Activated CD4-positive, alpha-beta T cell treated with anti-CD3 and anti-CD28 coated beads, Interleukin-2, amount 10 ng/mL, durations not matched to agents 7 days and 5 days (primary cell): ENCODE measurements around the gene CDH4. TPM values are rescaled to one million over a fixed set of nuclear protein-coding genes. Genes with fewer than 3 reads are reported as not detected.

Source experiments
- CTCF ChIA-PET: fragments of 350-600 bp; sonication (Branson Sonifier 250); formaldehyde crosslinking; loops from one replicate; lab custom pipeline; 2021; ENCODE audit warnings: antibody characterized with exemption; lab: Charles Lee
- POLR2A ChIA-PET: fragments of 350-600 bp; sonication (Branson Sonifier 250); formaldehyde crosslinking; loops from one replicate; lab custom pipeline; 2021; ENCODE audit warnings: antibody characterized with exemption; lab: Charles Lee
- DNase-seq: peaks from one replicate; pipeline ENCODE4 v3.0.0-alpha.2; 2020
- H3K27ac Mint-ChIP-seq: one replicate; pipeline ENCODE4 v1.8.0; 2021; ENCODE audit warnings: mild to moderate bottlenecking, moderate library complexity, mixed read lengths
- H3K27me3 Mint-ChIP-seq: one replicate; pipeline ENCODE4 v1.8.0; 2021; ENCODE audit warnings: mixed read lengths
- H3K36me3 Mint-ChIP-seq: one replicate; pipeline ENCODE4 v1.8.0; 2021; ENCODE audit warnings: low read depth, mixed read lengths
- H3K4me1 Mint-ChIP-seq: one replicate; pipeline ENCODE4 v1.8.0; 2021; ENCODE audit warnings: mixed read lengths
- H3K4me3 Mint-ChIP-seq: one replicate; pipeline ENCODE4 v1.8.0; 2021; ENCODE audit warnings: mild to moderate bottlenecking, moderate library complexity, mixed read lengths
- H3K9me3 Mint-ChIP-seq: one replicate; pipeline ENCODE4 v1.8.0; 2021; ENCODE audit warnings: mixed read lengths
- total RNA-seq, 2 experiments: library from RNA; stranded (reverse); gene quantifications; one replicate each; pipeline ENCODE4 v1.2.3, GENCODE V29; 2021

The CDH4 gene
- total RNA-seq, 2 experiments from 2014 or later = not detected

DNA sequence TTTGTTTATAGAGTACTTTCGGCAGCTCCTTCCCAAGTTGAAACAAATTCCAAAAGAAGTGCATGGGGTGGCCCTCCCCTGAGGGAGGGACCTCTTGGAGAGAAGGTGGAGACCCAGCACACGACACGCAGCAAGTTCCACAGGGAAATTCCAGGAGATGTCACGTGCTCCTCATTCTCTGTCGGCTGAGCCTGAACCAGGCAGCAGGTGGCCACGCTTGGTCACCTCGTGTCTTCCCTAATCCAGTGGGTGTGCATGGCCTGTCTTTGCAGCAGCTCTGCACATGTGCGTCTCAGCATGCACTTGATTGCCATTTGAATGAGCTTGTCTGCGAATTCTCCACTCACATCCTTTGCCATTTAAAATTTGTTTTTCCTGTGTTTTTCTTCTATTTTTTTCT is 357.4 kb downstream of the CDH4 start:
- Mint-ChIP-seq H3K27ac (no peak overlapping the region), H3K36me3 (no peaks in the 10 kb centered on the region), H3K4me1 (no peaks in the 10 kb centered on the region), H3K9me3 (peaks cover 23% of the 10 kb centered on the region), H3K4me3 (no peak overlapping the region), H3K27me3 (no peaks in the 10 kb centered on the region)
- no peak for DNase-seq
- ChIA-PET CTCF (no interaction called here), POLR2A (no interaction called here)

- Mint-ChIP-seq H3K4me3 (no peak overlapping the region), H3K27me3 (no peaks in the 10 kb centered on the region), H3K9me3 (peaks cover 15% of the 10 kb centered on the region), H3K36me3 (no peaks in the 10 kb centered on the region), H3K27ac (no peak overlapping the region), H3K4me1 (no peaks in the 10 kb centered on the region)
- DNase-seq = no peak
- POLR2A ChIA-PET = no interaction called here
- CTCF ChIA-PET = no interaction called here
These were observed 359.5 kb downstream of the CDH4 start for GRCh38 chr20:61611401-61612180.

- CTCF ChIA-PET = no interaction called here
These were observed 362.1 kb downstream of the CDH4 start for GRCh38 chr20:61613917-61614705.

DNA sequence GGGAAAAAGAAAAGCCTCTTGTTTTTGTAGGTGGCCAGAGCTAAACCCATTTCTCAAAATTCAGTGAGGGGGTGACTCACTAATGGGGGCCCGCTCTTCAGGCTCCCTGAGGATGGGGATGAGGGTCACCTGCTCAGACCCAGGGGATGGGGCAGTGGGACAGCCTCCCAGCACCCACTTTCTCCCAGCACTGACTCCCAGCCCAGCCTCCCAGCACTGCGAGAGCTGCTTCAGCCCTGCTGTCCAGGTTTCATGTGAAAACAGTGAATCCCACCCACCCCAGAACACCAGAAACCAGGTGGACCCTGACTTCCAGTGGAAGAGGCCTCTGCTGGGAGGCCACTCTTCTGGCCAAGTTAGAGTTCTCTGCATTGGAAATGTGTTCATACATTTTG is 362.6 kb downstream of the CDH4 start:
- POLR2A ChIA-PET = no interaction called here

More at GRCh38 chr20:61613917-61614705, 362.1 kb downstream of the CDH4 start:
- DNase-seq = no peak
- POLR2A ChIA-PET = interaction anchor here (0.5 kb wide), 1 partner anchor 156 kb away, joined by 4 read pairs; no protein-coding TSS in a partner anchor
- Mint-ChIP-seq H3K4me3 (no peak overlapping the region), H3K9me3 (peaks cover 14% of the 10 kb centered on the region), H3K4me1 (no peaks in the 10 kb centered on the region), H3K36me3 (no peaks in the 10 kb centered on the region), H3K27ac (no peak overlapping the region), H3K27me3 (no peaks in the 10 kb centered on the region)

DNA sequence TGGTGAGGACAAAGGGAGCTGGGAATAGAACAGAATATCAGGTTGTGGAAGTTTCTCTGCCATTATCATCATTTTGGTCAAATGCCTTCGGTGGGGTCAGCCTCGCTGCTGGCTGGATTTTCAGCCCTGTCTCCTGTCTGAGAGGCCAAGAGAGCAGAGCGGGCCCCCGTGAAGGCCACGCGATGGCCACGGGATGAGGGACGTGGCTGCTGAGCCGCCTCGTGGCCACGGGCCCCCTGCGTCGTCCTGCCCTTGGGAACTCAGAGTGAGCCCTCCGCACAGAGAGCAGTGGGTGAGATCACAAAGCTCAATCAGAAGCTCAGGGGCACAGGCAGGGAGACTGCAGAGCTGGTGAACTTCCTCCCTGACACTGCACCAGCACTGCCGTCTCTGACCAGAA is 363.7 kb downstream of the CDH4 start:
- Mint-ChIP-seq H3K27ac (no peak overlapping the region), H3K9me3 (peaks cover 10% of the 10 kb centered on the region), H3K27me3 (no peaks in the 10 kb centered on the region), H3K36me3 (no peaks in the 10 kb centered on the region), H3K4me3 (no peak overlapping the region), H3K4me1 (no peaks in the 10 kb centered on the region)
- ChIA-PET POLR2A (no interaction called here), CTCF (no interaction called here)
- no peak for DNase-seq

More for the DNA sequence above, 362.6 kb downstream of the CDH4 start:
- no peaks in the 10 kb centered on the region for H3K4me1 Mint-ChIP-seq
- H3K27ac Mint-ChIP-seq = no peak overlapping the region
- DNase-seq = no peak
- no peaks in the 10 kb centered on the region for H3K27me3 Mint-ChIP-seq
- CTCF ChIA-PET = no interaction called here
- no peaks in the 10 kb centered on the region for H3K36me3 Mint-ChIP-seq
- H3K4me3 Mint-ChIP-seq = no peak overlapping the region
- peaks cover 12% of the 10 kb centered on the region for H3K9me3 Mint-ChIP-seq

DNA sequence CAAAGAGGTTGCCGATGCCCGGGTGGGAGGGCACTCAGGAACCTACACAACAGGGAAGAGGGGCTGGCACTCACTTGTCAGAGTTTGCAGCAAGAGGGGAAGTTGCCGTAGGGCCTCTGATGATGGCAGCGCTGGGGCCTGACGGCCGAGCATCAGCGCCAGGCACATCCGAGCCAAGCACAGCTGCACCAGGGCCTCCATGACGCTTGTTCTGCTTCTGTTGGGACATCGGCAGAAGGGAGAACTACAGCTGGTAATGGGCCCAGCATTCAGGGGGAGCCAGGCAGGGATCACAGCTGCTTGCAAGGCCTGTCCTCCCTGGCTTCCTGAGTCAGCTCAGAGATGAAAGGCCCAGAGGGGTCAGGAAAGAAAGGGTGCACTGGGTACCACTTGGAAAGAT is 367.7 kb downstream of the CDH4 start:
- POLR2A ChIA-PET = no interaction called here
- no peaks in the 10 kb centered on the region for H3K36me3 Mint-ChIP-seq

GRCh38 chr20:61620174-61620573 is 368.1 kb downstream of the CDH4 start:
- no peaks in the 10 kb centered on the region for H3K36me3 Mint-ChIP-seq
- H3K27me3 Mint-ChIP-seq = no peaks in the 10 kb centered on the region
- no peak overlapping the region for H3K4me3 Mint-ChIP-seq
- H3K27ac Mint-ChIP-seq = no peak overlapping the region
- DNase-seq = no peak
- ChIA-PET CTCF (no interaction called here), POLR2A (no interaction called here)
- peaks cover 4% of the 10 kb centered on the region for H3K9me3 Mint-ChIP-seq
- no peaks in the 10 kb centered on the region for H3K4me1 Mint-ChIP-seq

More for the DNA sequence above, 367.7 kb downstream of the CDH4 start:
- Mint-ChIP-seq H3K27ac (no peak overlapping the region), H3K27me3 (no peaks in the 10 kb centered on the region), H3K9me3 (peaks cover 4% of the 10 kb centered on the region), H3K4me1 (no peaks in the 10 kb centered on the region), H3K4me3 (no peak overlapping the region)
- no peak for DNase-seq
- CTCF ChIA-PET = no interaction called here

DNA sequence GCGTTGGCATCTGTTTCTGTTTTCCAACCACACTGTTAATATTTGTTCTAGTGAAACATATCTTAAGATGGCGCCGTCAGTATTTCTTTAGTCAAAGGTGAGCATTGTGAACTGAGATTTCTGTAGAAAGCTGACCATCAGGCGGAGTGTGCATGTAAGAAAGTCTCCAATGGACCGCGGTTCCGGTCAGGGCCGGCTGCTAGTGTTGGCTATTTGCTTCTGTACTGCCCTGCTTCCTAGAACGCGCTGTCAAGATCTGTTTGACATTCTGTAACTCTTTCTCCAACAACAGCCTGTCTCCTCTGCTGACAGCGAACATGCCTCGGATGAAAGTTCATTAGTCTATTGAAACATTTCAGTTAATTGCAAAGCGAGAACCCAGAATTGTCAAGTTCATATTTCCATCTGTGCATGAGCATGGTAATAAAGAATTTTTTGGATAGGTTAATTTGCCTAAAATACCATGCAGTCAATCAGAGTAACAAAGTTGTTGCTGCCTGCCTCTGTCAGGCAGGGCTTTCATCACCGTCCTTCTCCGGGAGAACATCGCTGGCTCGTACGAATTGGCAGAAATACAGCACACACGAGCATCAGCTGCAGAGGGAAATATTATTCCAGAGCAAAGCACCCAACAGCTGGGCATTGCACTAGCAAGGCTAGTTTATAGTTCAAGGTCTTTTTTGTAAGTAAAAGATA is 369.1 kb downstream of the CDH4 start:
- peaks cover 4% of the 10 kb centered on the region for H3K9me3 Mint-ChIP-seq

GRCh38 chr20:61621852-61622251 is 369.8 kb downstream of the CDH4 start:
- H3K9me3 Mint-ChIP-seq = peaks cover 4% of the 10 kb centered on the region
- CTCF ChIA-PET = no interaction called here
- H3K4me3 Mint-ChIP-seq = no peak overlapping the region
- DNase-seq = no peak
- H3K36me3 Mint-ChIP-seq = no peaks in the 10 kb centered on the region
- H3K4me1 Mint-ChIP-seq = no peaks in the 10 kb centered on the region
- H3K27me3 Mint-ChIP-seq = no peaks in the 10 kb centered on the region
- POLR2A ChIA-PET = no interaction called here
- H3K27ac Mint-ChIP-seq = no peak overlapping the region

More for the DNA sequence above, 369.1 kb downstream of the CDH4 start:
- no peaks in the 10 kb centered on the region for H3K27me3 Mint-ChIP-seq
- H3K4me3 Mint-ChIP-seq = no peak overlapping the region
- H3K4me1 Mint-ChIP-seq = no peaks in the 10 kb centered on the region
- POLR2A ChIA-PET = no interaction called here
- DNase-seq = no peak
- no peak overlapping the region for H3K27ac Mint-ChIP-seq
- no peaks in the 10 kb centered on the region for H3K36me3 Mint-ChIP-seq
- CTCF ChIA-PET = no interaction called here

GRCh38 chr20:61623451-61623850 is 371.4 kb downstream of the CDH4 start:
- POLR2A ChIA-PET = no interaction called here
- CTCF ChIA-PET = no interaction called here
- Mint-ChIP-seq H3K4me3 (no peak overlapping the region), H3K36me3 (no peaks in the 10 kb centered on the region), H3K4me1 (no peaks in the 10 kb centered on the region), H3K27me3 (no peaks in the 10 kb centered on the region), H3K9me3 (no peaks in the 10 kb centered on the region), H3K27ac (no peak overlapping the region)
- no peak for DNase-seq

- H3K36me3 Mint-ChIP-seq = no peaks in the 10 kb centered on the region
- H3K9me3 Mint-ChIP-seq = no peaks in the 10 kb centered on the region
- H3K4me3 Mint-ChIP-seq = no peak overlapping the region
- no peak for DNase-seq
- no peaks in the 10 kb centered on the region for H3K27me3 Mint-ChIP-seq
- ChIA-PET POLR2A (no interaction called here), CTCF (no interaction called here)
- no peak overlapping the region for H3K27ac Mint-ChIP-seq
- H3K4me1 Mint-ChIP-seq = no peaks in the 10 kb centered on the region
These were observed 373.2 kb downstream of the CDH4 start for GRCh38 chr20:61625246-61625645.

GRCh38 chr20:61626412-61626811 is 374.4 kb downstream of the CDH4 start:
- H3K9me3 Mint-ChIP-seq = no peaks in the 10 kb centered on the region
- H3K4me3 Mint-ChIP-seq = no peak overlapping the region
- H3K27me3 Mint-ChIP-seq = no peaks in the 10 kb centered on the region
- no peak for DNase-seq
- ChIA-PET CTCF (no interaction called here), POLR2A (no interaction called here)
- H3K27ac Mint-ChIP-seq = no peak overlapping the region
- H3K36me3 Mint-ChIP-seq = no peaks in the 10 kb centered on the region
- no peaks in the 10 kb centered on the region for H3K4me1 Mint-ChIP-seq
